Measurements from ENCODE around the gene SYT7.

GRCh38 chr11:61516191-61516590, 64.7 kb downstream of the SYT7 start:
- TF ChIP-seq POLR2A (IDR thresholded peaks at IDR 0.05; ENCODE audit: low read length) (no peak), GATA1 (IDR thresholded peaks at IDR 0.05; ENCODE audit: low read depth, low read length) (no peak)
